Measurements from ENCODE around the gene DEPDC1B. TPM values are rescaled to one million over a fixed set of nuclear protein-coding genes. Genes with fewer than 3 reads are reported as not detected.

DEPDC1B gene
- total and polyA plus RNA-seq, 2 of the 8 experiments (the other 6 are each of a cell fraction or from before 2014, with no cell fraction given): 30.8 to 67.4 TPM

- Histone ChIP-seq H3K23ac (ENCODE audit: insufficient read length) (no peak overlapping the region), H3K18ac (ENCODE audit: extremely low read depth, low read length) (no peak overlapping the region), H2BK5ac (ENCODE audit: low read depth, low read length) (no peak overlapping the region), H3K9ac (replicated peaks in 1 of 4; ENCODE audit: extremely low read depth in 1 of 4, low read depth in 3 of 4, low read length in 3 of 4) (no peak overlapping the region), H4K20me1 (replicated peaks in 1 of 2; ENCODE audit: control insufficient read depth in 1 of 2, insufficient read depth in 2 of 2, low read length in 2 of 2) (no peaks in the 10 kb centered on the region), H2BK20ac (ENCODE audit: low read length) (no peak overlapping the region), H3K23me2 (ENCODE audit: low read depth, low read length) (peaks cover 4% of the 10 kb centered on the region; the same call in 1 of the 2 replicates), H2BK12ac (ENCODE audit: low read depth, low read length) (no peak overlapping the region), H2BK120ac (replicated peaks; ENCODE audit: low read depth, low read length) (no peak overlapping the region), H3K9me3 (ENCODE audit: insufficient read depth in 2 of 2, low read depth in 1 of 2, low read length in 1 of 2) (no peaks in the 10 kb centered on the region), H3K79me1 (ENCODE audit: low read depth, low read length) (no peaks in the 10 kb centered on the region), H2AK5ac (ENCODE audit: low read depth, low read length) (no peak overlapping the region), H3K79me2 (ENCODE audit: control insufficient read depth in 1 of 2, insufficient read depth in 2 of 2, low read length in 2 of 2) (peaks cover 10 to 27% of the 10 kb centered on the region in 2 experiments), H4K91ac (replicated peaks; ENCODE audit: insufficient read length, low read length) (no peak overlapping the region), H4K8ac (ENCODE audit: extremely low read depth, insufficient read depth, low read length) (no peak overlapping the region), H2AFZ (ENCODE audit: low read length) (no peak overlapping the region), H3K4ac (replicated peaks; ENCODE audit: insufficient read length, low read depth, low read length) (no peak overlapping the region), H4K5ac (ENCODE audit: insufficient read length, low read depth, low read length) (no peak overlapping the region), H3K14ac (ENCODE audit: insufficient read length) (no peak overlapping the region), H3K4me2 (ENCODE audit: insufficient read depth in 1 of 2, low read depth in 2 of 2, low read length in 2 of 2) (peak overlapping the region in 1 of 2 experiments; percentile 82; a peak in 1 of 4 replicates), H3K4me1 (replicated peaks in 1 of 4; ENCODE audit: control insufficient read depth in 3 of 4, insufficient read depth in 4 of 4, low read length in 3 of 4) (peaks cover 0 to 12% (median 6%) of the 10 kb centered on the region in 4 experiments; a peak in 3 of 7 replicates), H3K27me3 (replicated peaks in 1 of 4; ENCODE audit: control insufficient read depth in 3 of 4, extremely low read depth in 1 of 4, insufficient read depth in 3 of 4, low read length in 3 of 4) (no peaks in the 10 kb centered on the region), H3K36me3 (ENCODE audit: control insufficient read depth in 2 of 4, insufficient read depth in 4 of 4, low read length in 3 of 4) (no peaks in the 10 kb centered on the region), H3K4me3 (ENCODE audit: extremely low read depth in 1 of 4, insufficient read depth in 2 of 4, low read depth in 3 of 4, low read length in 4 of 4) (no peak overlapping the region; a peak in 1 of 8 replicates), H2BK15ac (ENCODE audit: low read length) (no peak overlapping the region), H3K56ac (replicated peaks; ENCODE audit: insufficient read length, low read depth, low read length) (no peak overlapping the region), H3K27ac (ENCODE audit: low read depth, low read length) (no peak overlapping the region)
- WGBS, 2 experiments (ENCODE audit: extremely low coverage in 1 of 2, insufficient coverage in 1 of 2, insufficient read length in 1 of 2, insufficient replicate concordance in 2 of 2, low coverage in 1 of 2, low lambda C conversion rate in 2 of 2, missing lambda C conversion rate in 1 of 2): 88% methylated on average over 8 of the region's 8 CpGs; no CpG with 5 or more reads in 1 of the 2 experiments
- POLR2A ChIA-PET (ENCODE audit: partially characterized antibody): interaction anchor here (1.0 to 3.3 kb wide), 8 partner anchors 11 to 143 kb away, joined by 3 to 26 read pairs (median 4); partner anchors contain the start of gene ELOVL7
- TF ChIP-seq PHF8 (conservative IDR thresholded peaks at IDR 0.05; ENCODE audit: low read depth, low read length) (no peak), CREB1 (IDR thresholded peaks at IDR 0.05) (no peak), CHD1 (IDR thresholded peaks at IDR 0.05; ENCODE audit: low read depth, low read length) (no peak), KDM4A (IDR thresholded peaks at IDR 0.05; ENCODE audit: low read depth, low read length, severe bottlenecking) (no peak), POLR2A (IDR thresholded peaks at IDR 0.05; ENCODE audit: control extremely low read depth in 1 of 2, low read depth in 2 of 2, low read length in 2 of 2) (peak in 1 of 2 experiments; percentile 31; a peak in 1 of 3 replicates), RXRA (IDR thresholded peaks at IDR 0.05; ENCODE audit: insufficient read depth, low read depth, low read length) (no peak), TEAD4 (IDR thresholded peaks at IDR 0.05; ENCODE audit: low read depth, low read length) (no peak), ATF3 (IDR thresholded peaks at IDR 0.05; ENCODE audit: insufficient read depth, low read depth, low read length) (no peak)
- CTCF ChIA-PET (ENCODE audit: partially characterized antibody): interaction anchor here (0.9 to 5.5 kb wide), 9 partner anchors 9 to 259 kb away, joined by 3 to 34 read pairs (median 4); partner anchors contain the start of gene ELOVL7
- FAIRE-seq (no peak), DNase-seq (ENCODE audit: low read depth in 1 of 2, low spot score in 2 of 2) (no peak)
Measured at GRCh38 chr5:60701321-60701968, 1.5 kb upstream of the DEPDC1B start.

All from H1 (cell line).